HepG2 (cell line): ENCODE results near the gene DAG1. TPM values are rescaled to one million over a fixed set of nuclear protein-coding genes. Genes with fewer than 3 reads are reported as not detected.

Experiments
- ATF3 ChIP-seq: sonication (generic); formaldehyde crosslinking; IDR thresholded peaks from 2 replicates; pipeline ENCODE4 v1.4.0; 2020; ENCODE audit warnings: missing genetic modification reagents
- CTCF ChIP-seq: sonication (generic); formaldehyde crosslinking; IDR thresholded peaks from 2 replicates; pipeline ENCODE4 v1.5.0; 2020; ENCODE audit warnings: mild to moderate bottlenecking, missing genetic modification reagents, moderate library complexity
- HMGXB3 ChIP-seq: sonication (generic); formaldehyde crosslinking; IDR thresholded peaks from 2 replicates; pipeline ENCODE4 v1.4.0; 2020; ENCODE audit warnings: missing genetic modification reagents, borderline replicate concordance
- IRF2 ChIP-seq: IDR thresholded peaks from 2 replicates; pipeline ENCODE4 v1.6.1; 2018; ENCODE audit warnings: missing genetic modification reagents, missing compliant biosample characterization
- NR2F6 ChIP-seq, 2 experiments: IDR thresholded peaks; 2 replicates each; pipeline ENCODE4 v1.6.1; 2016; ENCODE audit warnings: antibody characterized with exemption in 1 of 2, mild to moderate bottlenecking in 1 of 2
- ONECUT2 ChIP-seq: sonication (generic); formaldehyde crosslinking; IDR thresholded peaks from 2 replicates; pipeline ENCODE4 v1.4.0; 2020; ENCODE audit warnings: missing genetic modification reagents
- RFXAP ChIP-seq: sonication (generic); formaldehyde crosslinking; IDR thresholded peaks from 2 replicates; pipeline ENCODE4 v1.4.0; 2020; ENCODE audit warnings: missing genetic modification reagents, borderline replicate concordance
- SAP130 ChIP-seq: IDR thresholded peaks from 2 replicates; pipeline ENCODE4 v1.6.1; 2016; ENCODE audit warnings: low read depth
- TAF15 ChIP-seq: fragments of 200-400 bp; formaldehyde crosslinking; IDR thresholded peaks from one replicate; pipeline ENCODE4 v1.6.1; 2018; ENCODE audit warnings: mild to moderate bottlenecking, low read depth, low read length; ENCODE audit not compliant: poor library complexity, severe bottlenecking
- TSC22D2 ChIP-seq: sonication (generic); formaldehyde crosslinking; IDR thresholded peaks from 2 replicates; pipeline ENCODE4 v1.5.1; 2020; ENCODE audit warnings: missing genetic modification reagents, mild to moderate bottlenecking, borderline replicate concordance
- YEATS2 ChIP-seq: sonication (generic); formaldehyde crosslinking; IDR thresholded peaks from 2 replicates; pipeline ENCODE4 v1.4.0; 2020; ENCODE audit warnings: missing genetic modification reagents, borderline replicate concordance
- ZNF44 ChIP-seq: sonication (generic); formaldehyde crosslinking; IDR thresholded peaks from 2 replicates; pipeline ENCODE4 v1.5.1; 2020; ENCODE audit warnings: mild to moderate bottlenecking, missing genetic modification reagents
- ZNF512 ChIP-seq: sonication (generic); formaldehyde crosslinking; IDR thresholded peaks from 2 replicates; pipeline ENCODE4 v1.4.0; 2020; ENCODE audit warnings: mild to moderate bottlenecking, missing genetic modification reagents
- ZNF83 ChIP-seq: sonication (generic); formaldehyde crosslinking; IDR thresholded peaks from 2 replicates; pipeline ENCODE4 v1.4.0; 2020; ENCODE audit warnings: missing genetic modification reagents, mild to moderate bottlenecking, borderline replicate concordance
- ZNF839 ChIP-seq: sonication (generic); formaldehyde crosslinking; IDR thresholded peaks from 2 replicates; pipeline ENCODE4 v1.4.0; 2020; ENCODE audit warnings: missing genetic modification reagents, mild to moderate bottlenecking, borderline replicate concordance
- ZSCAN31 ChIP-seq: sonication (generic); formaldehyde crosslinking; IDR thresholded peaks from 2 replicates; pipeline ENCODE4 v1.5.0; 2020; ENCODE audit warnings: low read depth, mild to moderate bottlenecking, missing genetic modification reagents
- polyA plus RNA-seq, 8 experiments: library from polyadenylated mRNA; depleted of rRNA in 3 of 8; stranded (reverse) in 7 of 8; unstranded in 1 of 8; fragments of >200 nt; fragmentation: Illumina TruSeq in 4 of 8; extraction: Trizol in 4 of 8; gene quantifications; 2 replicates each; pipeline versions ENCODE4 v1.2.1 to v1.2.3, GENCODE V29; 2011 to 2016; ENCODE audit warnings: low read depth in 4 of 8, missing spikeins in 1 of 8, mixed read lengths in 1 of 8; ENCODE audit not compliant: insufficient read depth in 1 of 8
- total RNA-seq, 5 experiments: library from RNA; depleted of rRNA; stranded (reverse); fragments of >200 nt; fragmentation: Illumina TruSeq; extraction: Trizol; gene quantifications; 2 replicates each; pipeline ENCODE4 v1.2.3, GENCODE V29; 2016; ENCODE audit warnings: low read depth in 1 of 5
- TF ChIP-seq, protein P1 (sequence below): sonication (generic); formaldehyde crosslinking; IDR thresholded peaks from 2 replicates; pipeline ENCODE4 v1.5.1; 2020; ENCODE audit warnings: missing genetic modification reagents, mild to moderate bottlenecking, borderline replicate concordance
- TF ChIP-seq, protein P2 (sequence below): sonication (generic); formaldehyde crosslinking; IDR thresholded peaks from 2 replicates; pipeline ENCODE4 v1.8.1; 2023; ENCODE audit warnings: mild to moderate bottlenecking, moderate library complexity, missing genetic modification reagents

DAG1 gene
- total and polyA plus RNA-seq, 2 of the 13 experiments (the other 11 are each of a cell fraction or from before 2014, with no cell fraction given): 47.3 to 50.4 TPM

GRCh38 chr3:49454458-49454857, 15.6 kb upstream of the DAG1 start (continued):
- TF ChIP-seq ZSCAN31 (CRISPR knock-in tag) (no peak), CTCF (peak; percentile 90), YEATS2 (CRISPR knock-in tag) (peak; percentile 20; the same call in 1 of the 2 replicates), IRF2 (CRISPR knock-in tag) (0 out of 2 replicates have a peak, but pooled peaks have one; percentile 16), NR2F6 (IDR thresholded peaks at IDR 0.05) (no peak), NR2F6 (CRISPR knock-in tag; IDR thresholded peaks at IDR 0.05) (0 out of 2 replicates have a peak, but pooled peaks have one; percentile 41), ZNF512 (CRISPR knock-in tag) (no peak), ATF3 (no peak), ZNF44 (CRISPR knock-in tag) (no peak), RFXAP (no peak), ZNF839 (CRISPR knock-in tag) (no peak), ONECUT2 (CRISPR knock-in tag) (no peak), SAP130 (CRISPR knock-in tag) (no peak), TSC22D2 (no peak), TAF15 (no peak), ZNF83 (CRISPR knock-in tag) (no peak), HMGXB3 (CRISPR knock-in tag) (no peak)
- TF ChIP-seq, protein P1, sequence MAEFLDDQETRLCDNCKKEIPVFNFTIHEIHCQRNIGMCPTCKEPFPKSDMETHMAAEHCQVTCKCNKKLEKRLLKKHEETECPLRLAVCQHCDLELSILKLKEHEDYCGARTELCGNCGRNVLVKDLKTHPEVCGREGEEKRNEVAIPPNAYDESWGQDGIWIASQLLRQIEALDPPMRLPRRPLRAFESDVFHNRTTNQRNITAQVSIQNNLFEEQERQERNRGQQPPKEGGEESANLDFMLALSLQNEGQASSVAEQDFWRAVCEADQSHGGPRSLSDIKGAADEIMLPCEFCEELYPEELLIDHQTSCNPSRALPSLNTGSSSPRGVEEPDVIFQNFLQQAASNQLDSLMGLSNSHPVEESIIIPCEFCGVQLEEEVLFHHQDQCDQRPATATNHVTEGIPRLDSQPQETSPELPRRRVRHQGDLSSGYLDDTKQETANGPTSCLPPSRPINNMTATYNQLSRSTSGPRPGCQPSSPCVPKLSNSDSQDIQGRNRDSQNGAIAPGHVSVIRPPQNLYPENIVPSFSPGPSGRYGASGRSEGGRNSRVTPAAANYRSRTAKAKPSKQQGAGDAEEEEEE (CRISPR knock-in tag): no peak
- TF ChIP-seq, protein P2, sequence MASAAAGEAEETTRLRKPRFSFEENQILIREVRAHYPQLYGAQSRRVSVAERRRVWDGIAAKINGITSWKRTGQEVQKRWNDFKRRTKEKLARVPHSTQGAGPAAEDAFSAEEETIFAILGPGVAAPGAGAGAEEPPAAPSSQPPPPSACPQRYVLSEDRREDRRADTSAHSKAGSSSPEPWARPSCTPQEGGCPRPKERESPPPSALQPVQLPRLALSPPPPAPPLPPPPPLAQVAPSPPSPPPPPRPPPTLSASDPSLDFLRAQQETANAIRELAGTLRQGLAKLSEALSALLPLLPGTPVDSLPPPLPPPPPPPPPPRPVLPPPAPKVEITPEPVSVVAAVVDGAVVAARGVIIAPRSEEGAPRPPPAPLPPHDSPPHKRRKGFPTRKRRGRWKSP: no peak
